ENCODE results near the gene CUX1. TPM values are rescaled to one million over a fixed set of nuclear protein-coding genes. Genes with fewer than 3 reads are reported as not detected.
A peak's percentile ranks its signal among the peaks of the same experiment; 100 is the strongest.

CUX1 gene
- total RNA-seq, 1 donor from 2014 or later = 101 TPM

- intact Hi-C loops (cut with DNase I) = no loop called here
These were observed 286.8 kb downstream of the CUX1 start for GRCh38 chr7:102104245-102104644.

DNA sequence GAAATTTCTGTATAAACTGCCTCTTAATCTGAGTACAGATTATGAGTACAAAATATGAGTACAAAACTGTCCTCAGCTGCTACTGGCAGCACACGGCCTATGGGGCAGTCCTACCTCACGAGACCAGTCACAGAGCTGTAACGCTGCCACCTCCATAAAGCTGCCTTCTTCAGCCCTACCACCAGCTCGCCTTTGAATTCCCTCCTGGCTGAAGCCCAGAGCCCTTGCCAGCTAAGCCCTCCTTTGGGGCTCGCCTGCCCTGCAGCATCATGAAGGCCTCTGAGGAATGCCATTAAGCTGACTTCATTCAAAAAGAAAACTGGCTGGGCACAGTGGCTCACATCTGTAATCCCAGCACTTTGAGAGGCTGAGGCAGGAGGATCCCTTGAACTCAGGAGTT lies 289.2 kb downstream of the CUX1 start:
- H3K27me3 ChIP-seq = no peaks in the 10 kb centered on the region
- intact Hi-C loops (cut with DNase I) = no loop called here
- no peak overlapping the region for H3K4me3 ChIP-seq
- H3K27ac ChIP-seq = peak overlapping the region in 1 of 2 donors; percentile 26
- TF ChIP-seq, protein P1, sequence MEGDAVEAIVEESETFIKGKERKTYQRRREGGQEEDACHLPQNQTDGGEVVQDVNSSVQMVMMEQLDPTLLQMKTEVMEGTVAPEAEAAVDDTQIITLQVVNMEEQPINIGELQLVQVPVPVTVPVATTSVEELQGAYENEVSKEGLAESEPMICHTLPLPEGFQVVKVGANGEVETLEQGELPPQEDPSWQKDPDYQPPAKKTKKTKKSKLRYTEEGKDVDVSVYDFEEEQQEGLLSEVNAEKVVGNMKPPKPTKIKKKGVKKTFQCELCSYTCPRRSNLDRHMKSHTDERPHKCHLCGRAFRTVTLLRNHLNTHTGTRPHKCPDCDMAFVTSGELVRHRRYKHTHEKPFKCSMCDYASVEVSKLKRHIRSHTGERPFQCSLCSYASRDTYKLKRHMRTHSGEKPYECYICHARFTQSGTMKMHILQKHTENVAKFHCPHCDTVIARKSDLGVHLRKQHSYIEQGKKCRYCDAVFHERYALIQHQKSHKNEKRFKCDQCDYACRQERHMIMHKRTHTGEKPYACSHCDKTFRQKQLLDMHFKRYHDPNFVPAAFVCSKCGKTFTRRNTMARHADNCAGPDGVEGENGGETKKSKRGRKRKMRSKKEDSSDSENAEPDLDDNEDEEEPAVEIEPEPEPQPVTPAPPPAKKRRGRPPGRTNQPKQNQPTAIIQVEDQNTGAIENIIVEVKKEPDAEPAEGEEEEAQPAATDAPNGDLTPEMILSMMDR (IDR thresholded peaks at IDR 0.05) = no peak
- no peaks in the 10 kb centered on the region for H3K9me3 ChIP-seq
- H3K4me1 ChIP-seq = no peaks in the 10 kb centered on the region
- H3K36me3 ChIP-seq = peaks cover 24 to 31% of the 10 kb centered on the region in 2 donors
- peak in 1 of 2 donors; percentile 67 for DNase-seq (ENCODE audit: low spot score in 2 of 2)

More at GRCh38 chr7:102104245-102104644, 286.8 kb downstream of the CUX1 start:
- Histone ChIP-seq H3K27me3 (no peaks in the 10 kb centered on the region), H3K4me1 (no peaks in the 10 kb centered on the region), H3K4me3 (no peak overlapping the region), H3K9me3 (no peaks in the 10 kb centered on the region), H3K27ac (no peak overlapping the region), H3K36me3 (peaks cover 28 to 46% of the 10 kb centered on the region in 2 donors)
- TF ChIP-seq, protein P1 (IDR thresholded peaks at IDR 0.05) = no peak
- DNase-seq (ENCODE audit: low spot score in 2 of 2) = no peak

DNA sequence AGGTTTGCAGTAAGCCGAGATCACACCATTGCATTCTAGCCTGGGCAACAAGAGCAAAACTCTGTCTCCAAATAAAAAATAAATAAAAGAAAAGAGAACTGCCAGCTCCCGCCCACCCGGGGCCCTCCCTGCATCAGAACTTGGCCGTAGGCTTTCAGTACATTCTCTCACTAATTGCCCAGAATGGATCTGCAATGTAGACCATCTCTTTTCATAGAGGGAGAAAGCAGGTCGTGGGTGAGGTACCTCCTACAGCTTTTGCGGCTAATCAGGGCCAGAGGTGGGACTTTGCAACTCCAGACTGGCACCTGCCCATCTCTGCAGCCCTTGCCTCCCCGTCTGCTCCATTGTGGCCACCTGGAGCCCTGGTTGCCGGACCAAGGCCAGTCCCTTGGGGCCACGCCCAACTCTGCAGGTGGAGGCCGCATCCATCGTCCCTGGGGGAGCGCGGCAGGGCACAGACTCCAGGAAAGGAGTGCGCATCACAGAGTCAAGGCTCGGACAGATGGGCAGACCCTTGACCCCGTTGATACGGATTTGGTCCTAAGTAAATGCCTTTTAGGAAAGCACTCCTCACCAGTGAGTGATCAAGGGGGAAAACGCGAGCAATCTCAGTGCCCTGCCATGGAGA lies 290.2 kb downstream of the CUX1 start:
- Histone ChIP-seq H3K36me3 (peaks cover 24 to 32% of the 10 kb centered on the region in 2 donors), H3K27ac (no peak overlapping the region), H3K4me1 (no peaks in the 10 kb centered on the region), H3K9me3 (no peaks in the 10 kb centered on the region), H3K4me3 (no peak overlapping the region), H3K27me3 (no peaks in the 10 kb centered on the region)
- no peak for DNase-seq (ENCODE audit: low spot score in 2 of 2)
- intact Hi-C loops (cut with DNase I) = no loop called here
- TF ChIP-seq, protein P1 (IDR thresholded peaks at IDR 0.05) = no peak

DNA sequence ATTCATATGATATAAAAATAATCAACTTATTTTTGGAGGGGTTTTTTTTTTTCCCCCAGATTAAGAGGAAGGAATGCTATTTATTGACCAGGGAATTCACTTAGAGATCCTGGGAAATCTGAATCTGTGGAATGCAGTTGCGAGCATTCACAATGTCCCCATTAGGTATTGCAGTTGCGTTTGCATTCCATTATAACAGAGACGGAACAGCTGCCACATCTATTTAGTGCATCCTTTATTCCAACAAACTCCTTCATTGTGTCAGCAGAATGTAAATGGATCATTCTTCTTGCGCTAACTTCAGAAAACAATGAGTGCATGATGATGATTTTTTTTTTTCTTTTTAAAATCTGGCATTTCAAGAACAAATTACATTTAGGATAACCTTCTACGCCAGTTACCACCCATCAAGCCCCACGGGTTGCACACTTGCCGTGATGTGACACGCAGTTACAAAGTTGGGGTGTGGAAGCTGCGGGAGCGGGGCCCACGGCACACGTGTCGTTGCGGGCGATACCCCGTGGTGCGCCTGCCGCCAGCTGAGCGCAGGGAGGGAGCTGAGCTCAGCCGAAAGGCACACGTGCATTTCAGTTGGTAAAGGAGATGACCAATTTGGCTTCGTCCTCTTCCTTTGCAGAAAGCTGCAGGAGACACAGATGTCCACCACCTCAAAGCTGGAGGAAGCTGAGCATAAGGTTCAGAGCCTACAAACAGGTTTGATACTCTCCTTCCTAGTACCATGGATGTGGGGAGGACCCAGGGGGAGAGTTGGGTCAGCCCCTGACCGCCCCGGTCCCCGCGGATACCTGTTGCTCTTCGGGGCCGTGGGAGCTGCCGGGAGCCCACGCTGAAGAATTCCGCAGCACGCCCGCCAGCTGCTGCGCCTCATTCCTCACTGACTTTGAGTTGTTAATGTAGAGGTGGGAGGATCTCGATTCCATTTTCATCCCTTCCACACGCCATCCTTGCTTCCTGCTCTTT lies 293.9 kb downstream of the CUX1 start:
- Histone ChIP-seq H3K36me3 (peaks cover 15 to 46% of the 10 kb centered on the region in 2 donors), H3K9me3 (no peaks in the 10 kb centered on the region), H3K4me3 (no peak overlapping the region), H3K4me1 (no peaks in the 10 kb centered on the region), H3K27me3 (no peaks in the 10 kb centered on the region), H3K27ac (no peak overlapping the region)
- intact Hi-C loops (cut with DNase I) = no loop called here
- DNase-seq (ENCODE audit: low spot score in 2 of 2) = peak in 1 of 2 donors; percentile 34
- TF ChIP-seq, protein P1 (IDR thresholded peaks at IDR 0.05) = no peak

DNA sequence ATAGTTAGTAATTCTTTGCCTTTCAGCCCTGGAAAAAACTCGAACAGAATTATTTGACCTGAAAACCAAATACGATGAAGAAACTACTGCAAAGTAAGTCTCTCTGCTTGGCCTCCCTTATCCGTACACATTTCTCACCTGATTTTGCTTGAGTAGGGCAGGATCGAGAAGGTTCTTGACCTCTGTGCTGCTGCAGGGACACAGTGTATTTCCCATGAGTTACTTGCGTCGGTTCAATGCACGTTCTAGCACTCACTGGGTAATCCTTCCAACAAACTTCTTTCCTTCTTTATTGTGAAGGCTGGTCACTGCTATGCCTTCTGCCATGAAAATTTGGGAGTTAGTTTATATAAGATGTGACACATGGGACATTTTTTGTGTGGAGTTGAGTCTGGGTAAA lies 297.8 kb downstream of the CUX1 start:
- H3K27ac ChIP-seq = no peak overlapping the region
- TF ChIP-seq, protein P1 (IDR thresholded peaks at IDR 0.05) = no peak
- H3K36me3 ChIP-seq = peaks cover 15 to 64% of the 10 kb centered on the region in 2 donors
- H3K9me3 ChIP-seq = no peaks in the 10 kb centered on the region
- no peak for DNase-seq (ENCODE audit: low spot score in 2 of 2)
- H3K4me1 ChIP-seq = no peaks in the 10 kb centered on the region
- intact Hi-C loops (cut with DNase I) = no loop called here
- H3K4me3 ChIP-seq = no peak overlapping the region
- H3K27me3 ChIP-seq = no peaks in the 10 kb centered on the region
